ENCODE data around the gene FCRL3. TPM values are rescaled to one million over a fixed set of nuclear protein-coding genes. Genes with fewer than 3 reads are reported as not detected.

FCRL3 gene
- total and polyA plus RNA-seq, 2 of the 4 experiments (the other 2 are of a cell fraction), result not detected

GRCh38 chr1:157704878-157705277, 4.3 kb upstream of the FCRL3 start:
- H3K27ac ChIP-seq (ENCODE audit: insufficient read depth, low read length), result no peak overlapping the region
- no peak overlapping the region for H2AK9ac ChIP-seq (replicated peaks; ENCODE audit: low read depth, low read length, poor library complexity)
- no TSS peak for BruUV-seq (replicated peaks)
- no peaks in the 10 kb centered on the region for H3K4me1 ChIP-seq (ENCODE audit: control insufficient read depth, insufficient read depth, low read length)
- H3K56ac ChIP-seq (ENCODE audit: extremely low read depth, insufficient read depth, low read length), result no peak overlapping the region
- dilution Hi-C loops (cut with HindIII; ENCODE audit: low sequenced_read_pairs, unreplicated experiment), result no loop called here
- H3K23ac ChIP-seq (ENCODE audit: low read depth, low read length), result no peak overlapping the region
- H4K20me1 ChIP-seq (ENCODE audit: insufficient read depth, low read length), result no peaks in the 10 kb centered on the region
- H3K4me2 ChIP-seq (ENCODE audit: low read depth, low read length), result no peak overlapping the region
- H4K5ac ChIP-seq (ENCODE audit: low read depth, low read length), result no peak overlapping the region
- H2BK5ac ChIP-seq (ENCODE audit: low read depth, low read length, poor library complexity, severe bottlenecking), result no peak overlapping the region
- H3K9me3 ChIP-seq (ENCODE audit: control insufficient read depth, insufficient read depth, low read length), result no peaks in the 10 kb centered on the region
- in situ Hi-C loops (cut with MboI; ENCODE audit: low sequenced_read_pairs), result no loop called here
- no peak overlapping the region for H2BK15ac ChIP-seq (ENCODE audit: low read depth, low read length)
- DNase-seq (no peak), ATAC-seq (ENCODE audit: low read depth) (no peak)
- no peak overlapping the region for H3K4me3 ChIP-seq (ENCODE audit: insufficient read depth, low read depth, low read length)
- no peak overlapping the region for H2AK5ac ChIP-seq (ENCODE audit: low read depth, low read length)
- H3K27me3 ChIP-seq (ENCODE audit: control insufficient read depth, insufficient read depth, low read length), result no peaks in the 10 kb centered on the region
- H2AFZ ChIP-seq (replicated peaks; ENCODE audit: low read length, poor library complexity), result no peak overlapping the region
- H2BK20ac ChIP-seq (ENCODE audit: low read depth, low read length), result no peak overlapping the region
- no peaks in the 10 kb centered on the region for H3K79me1 ChIP-seq (ENCODE audit: low read depth in 1 of 2, low read length in 2 of 2)
- H3K4ac ChIP-seq (ENCODE audit: low read depth, low read length), result no peak overlapping the region
- ChIA-PET POLR2A (ENCODE audit: unreplicated experiment) (no interaction called here), CTCF (no interaction called here)
- H4K91ac ChIP-seq (ENCODE audit: insufficient read depth, low read depth, low read length), result no peak overlapping the region
- intact Hi-C loops (cut with micrococcal nuclease), result no loop called here
- TF ChIP-seq USF2 (IDR thresholded peaks at IDR 0.05; ENCODE audit: low read depth, low read length) (no peak), ELK1 (IDR thresholded peaks at IDR 0.05; ENCODE audit: borderline replicate concordance, low read depth, low read length) (no peak), MAFK (IDR thresholded peaks at IDR 0.05; ENCODE audit: low read depth, low read length) (no peak), SMC3 (IDR thresholded peaks at IDR 0.05; ENCODE audit: low read depth, low read length) (no peak), CHD1 (IDR thresholded peaks at IDR 0.05; ENCODE audit: low read depth, low read length) (no peak)
- H4K8ac ChIP-seq (ENCODE audit: low read depth in 2 of 2, low read length in 2 of 2), result no peak overlapping the region
- no peak overlapping the region for H3K9ac ChIP-seq (ENCODE audit: low read depth, low read length)
- H3K9me1 ChIP-seq (ENCODE audit: insufficient read depth, low read length), result no peaks in the 10 kb centered on the region
- no peak overlapping the region for H3K14ac ChIP-seq (replicated peaks; ENCODE audit: low read depth, low read length)
- no peak overlapping the region for H3K18ac ChIP-seq (ENCODE audit: low read depth, low read length)
- H3K36me3 ChIP-seq (ENCODE audit: control insufficient read depth, insufficient read depth, low read length), result no peaks in the 10 kb centered on the region
- no peak overlapping the region for H2BK120ac ChIP-seq (ENCODE audit: low read depth, low read length)
